Measurements from ENCODE around the gene MUC16. TPM values are rescaled to one million over a fixed set of nuclear protein-coding genes. Genes with fewer than 3 reads are reported as not detected.

Gene MUC16
- total RNA-seq, 4 donors from 2014 or later = 0.02 to 0.55 (median 0.04) TPM; not detected in 1

- no peak overlapping the region for H3K4me3 ChIP-seq (ENCODE audit: low read depth, poor library complexity, severe bottlenecking)
- WGBS, 2 donors = 71 to 76% methylated on average over 9 of the region's 9 CpGs
- TF ChIP-seq POLR2A (IDR thresholded peaks at IDR 0.05) = no peak
- no peak for TF ChIP-seq CTCF (IDR thresholded peaks at IDR 0.05)
- no peak for DNase-seq (ENCODE audit: low spot score in 2 of 2)
- intact Hi-C loops (cut with DNase I; ENCODE audit: low total_unique reads) = no loop called here
Measured at GRCh38 chr19:9040131-9040530, 29.9 kb upstream of the MUC16 start.

- intact Hi-C loops (cut with DNase I; ENCODE audit: low total_unique reads) = no loop called here
- 54 to 66% methylated on average over 5 of the region's 5 CpGs for WGBS, 2 donors
- DNase-seq (ENCODE audit: low spot score in 2 of 2) = no peak
- H3K4me3 ChIP-seq (ENCODE audit: low read depth, poor library complexity, severe bottlenecking) = no peak overlapping the region
- TF ChIP-seq CTCF (IDR thresholded peaks at IDR 0.05) (no peak), POLR2A (IDR thresholded peaks at IDR 0.05) (no peak)
Measured at GRCh38 chr19:9039728-9040127, 29.5 kb upstream of the MUC16 start.

DNA sequence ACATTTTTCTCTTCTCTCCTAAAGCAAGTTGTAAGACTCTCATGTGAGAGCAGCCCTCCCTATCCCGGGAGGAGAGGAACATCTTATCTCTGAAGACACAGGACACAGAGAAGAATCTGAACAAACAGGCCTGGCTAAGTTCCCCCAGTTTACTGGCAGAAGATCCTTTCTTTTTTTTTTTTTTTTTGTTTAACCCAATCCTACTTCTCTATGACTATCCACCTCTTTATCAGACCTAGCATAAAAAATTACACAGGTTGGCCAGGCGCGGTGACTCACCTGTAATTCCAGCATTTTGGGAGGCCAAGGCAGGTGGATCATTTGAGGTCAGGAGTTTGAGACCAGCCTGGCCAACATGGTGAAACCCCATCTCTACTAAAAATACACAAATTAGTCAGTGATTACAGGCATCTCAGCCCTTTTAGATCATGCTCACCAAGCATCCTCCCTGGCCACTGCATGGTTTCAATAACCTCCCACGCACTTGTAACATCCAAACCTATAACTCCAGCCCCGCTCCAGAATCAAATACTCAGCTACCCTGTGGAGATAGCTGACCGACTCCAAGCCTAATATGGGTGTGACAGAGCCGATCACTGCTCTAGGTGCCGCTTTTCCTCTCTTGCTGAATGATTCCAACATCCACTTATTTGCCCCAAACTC lies 27.3 kb upstream of the MUC16 start:
- WGBS, 2 donors = 74 to 78% methylated on average over 8 of the region's 8 CpGs
- no peak for DNase-seq (ENCODE audit: low spot score in 2 of 2)
- TF ChIP-seq CTCF (IDR thresholded peaks at IDR 0.05) (no peak), POLR2A (IDR thresholded peaks at IDR 0.05) (no peak)
- no peak overlapping the region for H3K4me3 ChIP-seq (ENCODE audit: low read depth, poor library complexity, severe bottlenecking)
- intact Hi-C loops (cut with DNase I; ENCODE audit: low total_unique reads) = no loop called here

DNA sequence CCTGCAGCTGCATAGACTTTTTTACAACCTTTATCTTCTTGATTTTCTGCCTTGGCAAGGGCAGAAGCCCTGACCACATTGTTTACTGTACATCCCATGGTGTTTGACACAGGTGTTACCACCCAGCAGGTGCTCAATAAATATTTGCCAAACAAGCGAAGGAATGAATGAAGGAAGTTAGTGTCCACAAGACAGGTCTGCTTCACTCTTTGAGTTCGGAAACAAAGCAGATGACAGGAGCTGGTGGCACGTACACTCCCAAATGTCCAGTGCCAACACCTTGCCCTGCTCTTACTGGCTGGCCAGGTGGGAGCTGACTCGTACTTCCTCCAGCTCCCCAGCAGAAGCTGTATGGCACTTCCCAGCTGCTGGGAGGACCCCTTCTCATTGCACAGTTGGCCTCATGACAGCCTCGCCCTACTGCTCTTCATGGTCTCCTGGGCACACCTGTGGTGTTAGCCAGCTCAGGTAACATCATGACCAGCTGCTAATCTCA lies 22.0 kb upstream of the MUC16 start:
- DNase-seq (ENCODE audit: low spot score in 2 of 2) = no peak
- TF ChIP-seq POLR2A (IDR thresholded peaks at IDR 0.05) = no peak
- TF ChIP-seq CTCF (IDR thresholded peaks at IDR 0.05) = no peak
- 58 to 62% methylated on average over 4 to 5 of the region's 5 CpGs for WGBS, 2 donors
- H3K4me3 ChIP-seq (ENCODE audit: low read depth, poor library complexity, severe bottlenecking) = no peak overlapping the region
- intact Hi-C loops (cut with DNase I; ENCODE audit: low total_unique reads) = no loop called here

GRCh38 chr19:9018163-9018875 lies 8.1 kb upstream of the MUC16 start:
- WGBS, 2 donors = 81 to 89% methylated on average over 27 of the region's 27 CpGs
- H3K4me3 ChIP-seq (ENCODE audit: low read depth, poor library complexity, severe bottlenecking) = no peak overlapping the region
- intact Hi-C loops (cut with DNase I; ENCODE audit: low total_unique reads) = no loop called here
- TF ChIP-seq CTCF (IDR thresholded peaks at IDR 0.05) = no peak
- TF ChIP-seq POLR2A (IDR thresholded peaks at IDR 0.05) = no peak
- no peak for DNase-seq (ENCODE audit: low spot score in 2 of 2)
